Mesothelial cell of epicardium (in vitro differentiated cells): ENCODE data around the gene CACNA2D1. TPM values are rescaled to one million over a fixed set of nuclear protein-coding genes. Genes with fewer than 3 reads are reported as not detected.

Experiments
- DNase-seq, 2 experiments: peaks; one replicate each; pipeline ENCODE4 v3.0.0; 2021; ENCODE audit warnings: low spot score in 2 of 2; ENCODE audit not compliant: unreplicated experiment in 2 of 2
- H3K27ac Mint-ChIP-seq: 2 replicates; pipeline ENCODE4 v1.8.0; 2021; ENCODE audit warnings: mixed read lengths
- H3K27me3 Mint-ChIP-seq: 2 replicates; pipeline ENCODE4 v1.8.0; 2021; ENCODE audit warnings: low read depth, mixed read lengths
- H3K36me3 Mint-ChIP-seq: 2 replicates; pipeline ENCODE4 v1.8.0; 2021; ENCODE audit warnings: mixed read lengths
- H3K4me1 Mint-ChIP-seq: 2 replicates; pipeline ENCODE4 v1.8.0; 2021; ENCODE audit warnings: mixed read lengths
- H3K4me3 Mint-ChIP-seq: 2 replicates; pipeline ENCODE4 v1.8.0; 2021; ENCODE audit warnings: mild to moderate bottlenecking, moderate library complexity, mixed read lengths
- H3K9me3 Mint-ChIP-seq: 2 replicates; pipeline ENCODE4 v1.8.0; 2021; ENCODE audit warnings: mixed read lengths
- total RNA-seq: library from RNA; stranded (reverse); gene quantifications from 3 replicates; pipeline ENCODE4 v1.2.1, GENCODE V29; 2021
- TF ChIP-seq, protein P1 (sequence below): fragments of 200-600 bp; sonication (generic); IDR thresholded peaks from one replicate; pipeline ENCODE4 v1.5.0; 2021; ENCODE audit warnings: antibody characterized with exemption; ENCODE audit not compliant: unreplicated experiment

The CACNA2D1 gene
- total RNA-seq, 1 donor from 2014 or later, result 14.7 TPM

DNA sequence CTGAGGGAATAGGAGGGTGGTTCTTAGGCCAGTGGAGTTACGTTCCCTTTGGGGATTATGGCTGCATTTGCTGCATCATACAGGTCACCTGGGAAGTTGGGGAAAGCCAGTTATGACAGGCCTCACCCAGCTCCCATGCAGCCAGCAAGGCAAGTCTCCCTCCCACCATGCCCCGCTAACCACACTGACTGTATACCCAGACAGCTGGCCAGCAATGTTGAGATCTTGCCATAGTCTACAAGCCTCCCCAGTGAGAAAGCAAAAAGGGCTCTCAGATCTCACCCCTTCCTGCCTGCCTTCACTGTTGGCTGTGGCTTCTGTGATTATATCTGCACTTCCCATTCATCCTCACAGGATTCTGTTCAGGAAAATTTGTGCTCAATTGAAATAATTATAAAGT, 540.5 kb downstream of the CACNA2D1 start:
- no peaks in the 10 kb centered on the region for H3K4me1 Mint-ChIP-seq
- no peak overlapping the region for H3K4me3 Mint-ChIP-seq
- peaks cover 50% of the 10 kb centered on the region for H3K9me3 Mint-ChIP-seq
- TF ChIP-seq, protein P1, sequence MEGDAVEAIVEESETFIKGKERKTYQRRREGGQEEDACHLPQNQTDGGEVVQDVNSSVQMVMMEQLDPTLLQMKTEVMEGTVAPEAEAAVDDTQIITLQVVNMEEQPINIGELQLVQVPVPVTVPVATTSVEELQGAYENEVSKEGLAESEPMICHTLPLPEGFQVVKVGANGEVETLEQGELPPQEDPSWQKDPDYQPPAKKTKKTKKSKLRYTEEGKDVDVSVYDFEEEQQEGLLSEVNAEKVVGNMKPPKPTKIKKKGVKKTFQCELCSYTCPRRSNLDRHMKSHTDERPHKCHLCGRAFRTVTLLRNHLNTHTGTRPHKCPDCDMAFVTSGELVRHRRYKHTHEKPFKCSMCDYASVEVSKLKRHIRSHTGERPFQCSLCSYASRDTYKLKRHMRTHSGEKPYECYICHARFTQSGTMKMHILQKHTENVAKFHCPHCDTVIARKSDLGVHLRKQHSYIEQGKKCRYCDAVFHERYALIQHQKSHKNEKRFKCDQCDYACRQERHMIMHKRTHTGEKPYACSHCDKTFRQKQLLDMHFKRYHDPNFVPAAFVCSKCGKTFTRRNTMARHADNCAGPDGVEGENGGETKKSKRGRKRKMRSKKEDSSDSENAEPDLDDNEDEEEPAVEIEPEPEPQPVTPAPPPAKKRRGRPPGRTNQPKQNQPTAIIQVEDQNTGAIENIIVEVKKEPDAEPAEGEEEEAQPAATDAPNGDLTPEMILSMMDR, result no peak
- no peaks in the 10 kb centered on the region for H3K27me3 Mint-ChIP-seq
- H3K27ac Mint-ChIP-seq, result no peak overlapping the region
- DNase-seq, result no peak
- peaks cover 2% of the 10 kb centered on the region for H3K36me3 Mint-ChIP-seq

DNA sequence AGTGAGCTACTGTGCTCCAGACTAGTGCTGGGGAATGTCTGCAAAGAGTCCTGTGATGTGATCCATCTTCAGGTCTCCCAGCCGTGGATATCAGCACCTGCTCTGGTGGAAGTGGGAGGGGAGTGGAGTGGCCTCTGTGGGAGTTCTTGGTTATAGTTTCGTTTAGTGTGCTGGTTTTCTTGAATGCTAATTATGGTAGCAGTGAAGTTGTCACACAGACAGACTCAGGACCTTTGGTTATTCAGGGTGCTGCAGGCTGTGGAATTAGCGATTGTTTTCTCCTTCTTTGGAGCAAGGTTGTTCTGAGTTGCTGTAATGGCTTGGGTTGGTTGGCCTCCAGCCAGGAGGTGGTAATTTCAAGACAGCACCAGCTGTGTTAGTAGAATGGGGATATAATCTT, 541.0 kb downstream of the CACNA2D1 start:
- Mint-ChIP-seq H3K4me3 (no peak overlapping the region), H3K27me3 (no peaks in the 10 kb centered on the region), H3K27ac (no peak overlapping the region), H3K4me1 (no peaks in the 10 kb centered on the region), H3K9me3 (peaks cover 54% of the 10 kb centered on the region), H3K36me3 (peaks cover 5% of the 10 kb centered on the region)
- TF ChIP-seq, protein P1, result no peak
- DNase-seq, result no peak
